SK-N-SH (cell line): ENCODE results near the gene NEUROG1. TPM values are rescaled to one million over a fixed set of nuclear protein-coding genes. Genes with fewer than 3 reads are reported as not detected.

Experiments
- CTCF ChIA-PET: fragments of 300-600, 350-600 bp; formaldehyde crosslinking; extraction: SDS; loops from one replicate; lab custom pipeline; 2021; lab: Yijun Ruan, JAX
- POLR2A ChIA-PET: fragments of 350-600 bp; sonication (Branson Sonifier 250); formaldehyde crosslinking; extraction: SDS; loops from one replicate; lab custom pipeline; 2020; ENCODE audit warnings: antibody characterized with exemption, inconsistent platforms; lab: Yijun Ruan, JAX
- DNase-seq: peaks from one replicate; pipeline ENCODE4 v3.0.0; 2012
- H2AFZ ChIP-seq: fragments of 200-600 bp; sonication (generic); 2 replicates; pipeline ENCODE4 v1.8.1; 2016; ENCODE audit warnings: antibody characterized with exemption, mild to moderate bottlenecking, low read depth
- H3F3A ChIP-seq: fragments of 200-600 bp; sonication (generic); replicated peaks from 2 replicates; pipeline ENCODE3; 2016; ENCODE audit warnings: antibody characterized with exemption, mild to moderate bottlenecking; ENCODE audit not compliant: insufficient read depth
- H3K27ac ChIP-seq, 2 experiments: fragments of 200-500 bp in 1 of 2; fragments of 200-600 bp in 1 of 2; sonication (Bioruptor generic) in 1 of 2; sonication (generic), shearing (Covaris generic) in 1 of 2; 2 replicates each; pipeline versions ENCODE4 v1.5.1 to v1.6.1; 2014 to 2016; ENCODE audit warnings: low read depth in 2 of 2, inconsistent platforms in 1 of 2, low read length in 1 of 2, mild to moderate bottlenecking in 1 of 2, mixed read lengths in 1 of 2
- H3K27me3 ChIP-seq: fragments of 200-600 bp; sonication (generic), shearing (Covaris generic); 2 replicates; pipeline ENCODE4 v1.6.1; 2016; ENCODE audit warnings: mixed run types; ENCODE audit not compliant: insufficient read depth
- H3K36me3 ChIP-seq, 2 experiments: fragments of 200-500 bp in 1 of 2; fragments of 200-600 bp in 1 of 2; sonication (Bioruptor generic) in 1 of 2; sonication (generic) in 1 of 2; replicated peaks in 1 of 2; 2 replicates each; pipeline versions ENCODE3 to v1.5.1; 2014 to 2016; ENCODE audit warnings: low read length in 1 of 2, mild to moderate bottlenecking in 1 of 2; ENCODE audit not compliant: insufficient read depth in 2 of 2, control insufficient read depth in 1 of 2
- H3K4me1 ChIP-seq, 2 experiments: fragments of 200-500 bp in 1 of 2; fragments of 200-600 bp in 1 of 2; sonication (Bioruptor generic) in 1 of 2; sonication (generic), shearing (Covaris generic) in 1 of 2; 2 replicates each; pipeline versions ENCODE4 v1.5.1 to v1.6.1; 2014 to 2016; ENCODE audit warnings: low read depth in 1 of 2, low read length in 1 of 2, mixed run types in 1 of 2; ENCODE audit not compliant: insufficient read depth in 2 of 2, control insufficient read depth in 1 of 2
- H3K4me2 ChIP-seq: fragments of 200-600 bp; sonication (generic), shearing (Covaris generic); 2 replicates; pipeline ENCODE4 v1.6.1; 2017; ENCODE audit warnings: mixed run types
- H3K4me3 ChIP-seq, 2 experiments: fragments of 200-500 bp in 1 of 2; fragments of 200-600 bp in 1 of 2; sonication (Bioruptor generic) in 1 of 2; sonication (generic), shearing (Covaris generic) in 1 of 2; 2 replicates each; pipeline versions ENCODE4 v1.5.1 to v1.8.1; 2014 to 2016; ENCODE audit warnings: low read depth in 2 of 2, inconsistent platforms in 1 of 2, low read length in 1 of 2, mild to moderate bottlenecking in 1 of 2, mixed read lengths in 1 of 2, moderate library complexity in 1 of 2
- H3K79me2 ChIP-seq: fragments of 200-600 bp; sonication (generic); 2 replicates; pipeline ENCODE4 v1.8.1; 2017; ENCODE audit warnings: mild to moderate bottlenecking; ENCODE audit not compliant: insufficient read depth
- H3K9ac ChIP-seq: fragments of 200-600 bp; sonication (generic); 2 replicates; pipeline ENCODE4 v1.6.1; 2017; ENCODE audit warnings: mixed run types
- H3K9me2 ChIP-seq: fragments of 200-600 bp; sonication (generic); 2 replicates; pipeline ENCODE4 v1.6.1; 2017; ENCODE audit warnings: mixed run types
- H3K9me3 ChIP-seq: fragments of 200-600 bp; sonication (generic); 2 replicates; pipeline ENCODE4 v1.6.1; 2017; ENCODE audit warnings: mixed run types, mild to moderate bottlenecking, moderate library complexity
- H4K20me1 ChIP-seq: fragments of 200-600 bp; sonication (generic); 2 replicates; pipeline ENCODE4 v1.6.1; 2017; ENCODE audit warnings: mild to moderate bottlenecking, mixed run types; ENCODE audit not compliant: insufficient read depth
- CTCF ChIP-seq: fragments of 200-600 bp; sonication (generic); IDR thresholded peaks from 2 replicates; pipeline ENCODE4 v1.6.1; 2017; ENCODE audit warnings: antibody characterized with exemption, mild to moderate bottlenecking, moderate library complexity
- FOXJ3 ChIP-seq: sonication (generic); formaldehyde crosslinking; IDR thresholded peaks from 2 replicates; pipeline ENCODE4 v1.5.1; 2020; ENCODE audit warnings: mild to moderate bottlenecking, missing genetic modification reagents
- FOXM1 ChIP-seq: IDR thresholded peaks from 2 replicates; pipeline ENCODE4 v1.4.0; 2012; ENCODE audit warnings: low read depth, mild to moderate bottlenecking
- IRF3 ChIP-seq: fragments of 150-350 bp; IDR thresholded peaks from 2 replicates; pipeline ENCODE4 v1.6.1; 2016; ENCODE audit warnings: mild to moderate bottlenecking, low read depth, low read length
- MEF2A ChIP-seq: IDR thresholded peaks from 2 replicates; pipeline ENCODE4 v1.4.0; 2012; ENCODE audit warnings: low read depth, borderline replicate concordance
- NFIC ChIP-seq: IDR thresholded peaks from 2 replicates; pipeline ENCODE4 v1.4.0; 2012; ENCODE audit warnings: borderline replicate concordance
- PBX3 ChIP-seq: IDR thresholded peaks from 2 replicates; pipeline ENCODE4; 2012
- REST ChIP-seq: IDR thresholded peaks from 2 replicates; pipeline ENCODE4 v1.6.1; 2012; ENCODE audit warnings: mild to moderate bottlenecking, low read depth, low read length, moderate library complexity
- RFX5 ChIP-seq: IDR thresholded peaks from 2 replicates; pipeline ENCODE4 v1.6.1; 2012; ENCODE audit warnings: mild to moderate bottlenecking, improper control_type of control experiment, low read length
- RXRA ChIP-seq: IDR thresholded peaks from 2 replicates; pipeline ENCODE4 v1.4.0; 2012; ENCODE audit warnings: low read depth, mild to moderate bottlenecking, borderline replicate concordance
- SMC3 ChIP-seq: IDR thresholded peaks from 2 replicates; pipeline ENCODE4 v1.6.1; 2012; ENCODE audit warnings: low read depth, low read length, improper control_type of control experiment
- TEAD4 ChIP-seq: IDR thresholded peaks from 2 replicates; pipeline ENCODE4 v1.4.0; 2012; ENCODE audit warnings: mild to moderate bottlenecking, borderline replicate concordance; ENCODE audit not compliant: insufficient read depth
- USF1 ChIP-seq: IDR thresholded peaks from 2 replicates; pipeline ENCODE4 v1.4.0; 2012; ENCODE audit warnings: low read depth, borderline replicate concordance
- USF2 ChIP-seq: fragments of 150-350 bp; IDR thresholded peaks from 2 replicates; pipeline ENCODE4 v1.6.1; 2017; ENCODE audit warnings: antibody characterized with exemption, low read length, low read depth, borderline replicate concordance
- WGBS: methylation state at CpG from one replicate; pipeline ENCODE4 v1.1.6; 2017; ENCODE audit warnings: low lambda C conversion rate; 5-methylcytosine and 5-hydroxymethylcytosine counted together
- polyA plus RNA-seq, 3 experiments: library from polyadenylated mRNA; depleted of rRNA; stranded (reverse); fragments of >200 nt; gene quantifications; 2 replicates each; pipeline ENCODE4 v1.2.3, GENCODE V29; 2012

NEUROG1 gene
- polyA plus RNA-seq, 1 of the 3 experiments (the other 2 are of a cell fraction): not detected

- 94% methylated on average over 4 of the region's 6 CpGs for WGBS
- H3K4me2 ChIP-seq: no peak overlapping the region
- POLR2A ChIA-PET: no interaction called here
Observed at GRCh38 chr5:135561266-135561665, 25.5 kb upstream of the NEUROG1 start.

More at GRCh38 chr5:135561266-135561665, 25.5 kb upstream of the NEUROG1 start:
- H3K79me2 ChIP-seq: no peaks in the 10 kb centered on the region
- H3K4me1 ChIP-seq: no peaks in the 10 kb centered on the region; a peak in 1 of 4 replicates
- H4K20me1 ChIP-seq: no peaks in the 10 kb centered on the region
- H3K9me2 ChIP-seq: no peaks in the 10 kb centered on the region
- H3K9me3 ChIP-seq: no peaks in the 10 kb centered on the region
- H3K9ac ChIP-seq: no peak overlapping the region
- H3K36me3 ChIP-seq: no peaks in the 10 kb centered on the region
- 0 out of 2 replicates have a peak overlapping the region, but pooled peaks have one; percentile 87 for H2AFZ ChIP-seq
- H3F3A ChIP-seq: no peaks in the 10 kb centered on the region
- TF ChIP-seq RFX5: no peak
- TF ChIP-seq FOXM1: no peak
- TF ChIP-seq TEAD4: no peak
- no peak for TF ChIP-seq IRF3
- TF ChIP-seq CTCF: no peak
- TF ChIP-seq MEF2A: no peak
- no peak for TF ChIP-seq USF1
- TF ChIP-seq SMC3: no peak
- no peak for TF ChIP-seq PBX3
- TF ChIP-seq NFIC: no peak
- no peak for TF ChIP-seq USF2
- TF ChIP-seq REST: no peak
- TF ChIP-seq FOXJ3: no peak
- TF ChIP-seq RXRA: no peak
- DNase-seq: no peak
- peaks cover 17% of the 10 kb centered on the region for H3K27me3 ChIP-seq
- H3K4me3 ChIP-seq: no peak overlapping the region
- CTCF ChIA-PET: interaction anchor here (0.6 to 25.1 kb wide), 51 partner anchors 10 to 662 kb away, joined by 3 to 409 read pairs (median 4); partner anchors contain the start of gene SLC25A48
- H3K27ac ChIP-seq: no peak overlapping the region
